Muscle of leg (tissue), 11 donors: ENCODE results near the gene ZNF532. TPM values are rescaled to one million over a fixed set of nuclear protein-coding genes. Genes with fewer than 3 reads are reported as not detected.

Experiments
- DNase-seq: peaks from one replicate; pipeline ENCODE4 v3.0.0; 2013
- H3K27ac ChIP-seq: one replicate; pipeline ENCODE4 v1.5.1; 2013; ENCODE audit warnings: mild to moderate bottlenecking, low read length, control low read depth
- H3K27me3 ChIP-seq: one replicate; pipeline ENCODE4 v1.6.1; 2013; ENCODE audit warnings: low read length; ENCODE audit not compliant: control insufficient read depth, insufficient read depth
- H3K36me3 ChIP-seq: one replicate; pipeline ENCODE4 v1.6.1; 2013; ENCODE audit warnings: low read length; ENCODE audit not compliant: control insufficient read depth, insufficient read depth
- H3K4me1 ChIP-seq: one replicate; pipeline ENCODE4 v1.6.1; 2013; ENCODE audit warnings: low read length; ENCODE audit not compliant: control insufficient read depth, insufficient read depth
- H3K4me3 ChIP-seq: one replicate; pipeline ENCODE4 v1.5.1; 2013; ENCODE audit warnings: low read length, control low read depth
- H3K9me3 ChIP-seq: replicated peaks from 2 replicates; pipeline ENCODE4 v1.6.1; 2013; ENCODE audit warnings: low read depth, low read length; ENCODE audit not compliant: control insufficient read depth
- WGBS: methylation state at CpG from one replicate; pipeline ENCODE4 v1.1.5; 2013; ENCODE audit warnings: missing lambda C conversion rate; ENCODE audit not compliant: insufficient coverage; 5-methylcytosine and 5-hydroxymethylcytosine counted together
- polyA plus RNA-seq, 8 donors: library from polyadenylated mRNA; unstranded; fragments of 120-200 nt; gene quantifications; one replicate each; pipeline versions ENCODE4 v1.2.1 to v1.2.3, GENCODE V29; 2013; ENCODE audit warnings: inconsistent platforms in 1 of 8, low replicate concordance in 1 of 8; ENCODE audit not compliant: insufficient read length in 8 of 8, insufficient read depth in 1 of 8
- total RNA-seq: library from RNA; stranded (reverse); fragments of 120-200 nt; gene quantifications from one replicate; pipeline ENCODE4 v1.2.4, GENCODE V29; 2013

Gene ZNF532
- total and polyA plus RNA-seq, 9 donors, result 46.2 to 75.7 (median 64.6) TPM

- Histone ChIP-seq H3K9me3 (no peaks in the 10 kb centered on the region), H3K36me3 (peaks cover 35% of the 10 kb centered on the region), H3K4me1 (peaks cover 10% of the 10 kb centered on the region), H3K4me3 (no peak overlapping the region), H3K27me3 (no peaks in the 10 kb centered on the region), H3K27ac (peak overlapping the region; percentile 17)
- DNase-seq, result no peak
- 61% methylated on average over 4 of the region's 5 CpGs for WGBS
Measured at GRCh38 chr18:58965291-58966004, 100.8 kb downstream of the ZNF532 start.

- Histone ChIP-seq H3K36me3 (peaks cover 32% of the 10 kb centered on the region), H3K4me1 (peaks cover 14% of the 10 kb centered on the region), H3K27ac (no peak overlapping the region), H3K9me3 (no peaks in the 10 kb centered on the region), H3K4me3 (no peak overlapping the region), H3K27me3 (no peaks in the 10 kb centered on the region)
- WGBS, result no CpG with 5 or more reads among the region's 3 CpGs
- no peak for DNase-seq
Measured at GRCh38 chr18:58966005-58966677, 101.5 kb downstream of the ZNF532 start.

GRCh38 chr18:58966704-58967103 is 102.0 kb downstream of the ZNF532 start:
- Histone ChIP-seq H3K27me3 (no peaks in the 10 kb centered on the region), H3K36me3 (peaks cover 26% of the 10 kb centered on the region), H3K9me3 (no peaks in the 10 kb centered on the region), H3K4me1 (peaks cover 14% of the 10 kb centered on the region), H3K4me3 (no peak overlapping the region), H3K27ac (no peak overlapping the region)
- WGBS, result no CpG with 5 or more reads among the region's 3 CpGs
- DNase-seq, result no peak

DNA sequence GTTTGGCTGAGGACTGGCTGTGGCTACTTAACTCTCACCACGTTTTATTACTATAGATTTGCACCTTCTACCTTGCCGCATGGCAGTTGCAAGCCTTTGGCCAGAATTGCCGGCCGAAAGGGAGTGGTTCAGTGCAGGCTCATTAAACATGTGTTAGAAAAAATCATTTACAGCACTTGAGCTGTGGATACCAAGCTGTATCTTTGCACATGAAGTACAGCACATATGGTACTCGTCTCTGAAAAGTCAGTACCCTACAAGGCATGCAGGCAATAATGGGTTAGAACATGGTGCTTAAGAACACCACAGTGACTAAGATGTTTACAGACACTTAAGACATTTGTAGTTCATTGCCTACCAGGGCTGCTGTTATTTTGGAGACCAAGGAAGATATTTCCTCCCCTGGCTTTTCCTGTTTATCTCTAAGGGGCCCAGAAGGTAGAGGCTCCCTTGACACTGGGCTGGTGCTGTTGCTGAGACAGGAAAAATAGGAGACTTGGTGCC is 103.1 kb downstream of the ZNF532 start:
- no peak for DNase-seq
- H3K36me3 ChIP-seq, result peaks cover 24% of the 10 kb centered on the region
- H3K27ac ChIP-seq, result no peak overlapping the region
- H3K27me3 ChIP-seq, result no peaks in the 10 kb centered on the region
- WGBS, result 75% methylated on average over 2 of the region's 5 CpGs
- no peak overlapping the region for H3K4me3 ChIP-seq
- H3K4me1 ChIP-seq, result peaks cover 14% of the 10 kb centered on the region
- no peaks in the 10 kb centered on the region for H3K9me3 ChIP-seq

DNA sequence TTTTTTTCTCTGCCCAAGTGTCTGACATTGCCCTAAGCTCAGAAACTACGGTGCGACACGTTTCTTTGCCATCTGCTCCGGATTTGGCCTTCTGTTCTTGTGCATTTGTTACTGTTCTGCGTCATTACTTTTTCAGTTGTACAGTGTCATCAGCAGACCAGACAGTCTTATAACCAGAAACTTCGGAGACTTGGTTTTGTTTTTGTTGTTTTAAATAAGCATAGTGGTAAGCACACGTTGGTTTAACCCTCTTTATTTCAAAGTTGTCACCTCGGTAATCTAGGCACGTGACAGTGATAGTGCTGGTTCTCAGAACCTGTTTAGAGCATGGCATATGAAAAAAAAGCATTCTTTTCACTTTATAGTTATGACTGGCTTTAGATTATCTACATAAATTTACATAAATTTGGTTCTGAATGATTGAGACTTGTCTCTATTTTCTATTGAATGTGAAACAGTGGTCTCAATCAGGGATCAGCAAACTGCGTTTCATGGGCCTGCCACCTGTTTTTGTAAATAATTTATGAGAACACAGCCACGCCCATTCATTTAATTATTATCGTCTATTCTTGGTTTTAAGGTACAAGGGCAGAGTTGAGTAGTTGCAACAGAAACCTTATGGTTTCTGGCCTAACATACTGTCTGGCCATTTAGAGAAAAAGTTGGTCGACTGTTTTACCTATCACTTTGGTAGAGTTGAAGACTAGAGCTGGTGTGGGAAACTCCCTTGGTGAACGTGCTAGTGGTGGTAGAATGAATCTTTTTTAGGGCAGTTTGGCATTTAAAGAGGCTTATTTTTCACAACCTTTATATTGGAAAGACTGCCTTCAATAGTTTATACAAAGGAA is 106.5 kb downstream of the ZNF532 start:
- Histone ChIP-seq H3K9me3 (no peaks in the 10 kb centered on the region), H3K27ac (no peak overlapping the region), H3K4me1 (peaks cover 8% of the 10 kb centered on the region), H3K4me3 (no peak overlapping the region), H3K27me3 (no peaks in the 10 kb centered on the region), H3K36me3 (peaks cover 26% of the 10 kb centered on the region)
- no peak for DNase-seq
- 93% methylated on average over 5 of the region's 14 CpGs for WGBS

- Histone ChIP-seq H3K9me3 (no peaks in the 10 kb centered on the region), H3K27ac (peak overlapping the region; percentile 38), H3K36me3 (peaks cover 17% of the 10 kb centered on the region), H3K4me1 (peaks cover 5% of the 10 kb centered on the region), H3K4me3 (no peak overlapping the region), H3K27me3 (no peaks in the 10 kb centered on the region)
- no peak for DNase-seq
- WGBS, result 75% methylated on average over 5 of the region's 11 CpGs
Measured at GRCh38 chr18:58975296-58975695, 110.6 kb downstream of the ZNF532 start.

GRCh38 chr18:58975781-58976180 is 111.1 kb downstream of the ZNF532 start:
- H3K9me3 ChIP-seq, result no peaks in the 10 kb centered on the region
- peaks cover under 1% of the 10 kb centered on the region for H3K4me1 ChIP-seq
- no peak for DNase-seq
- 67% methylated on average over 1 of the region's 4 CpGs for WGBS
- no peak overlapping the region for H3K4me3 ChIP-seq
- H3K36me3 ChIP-seq, result peaks cover 22% of the 10 kb centered on the region
- no peak overlapping the region for H3K27ac ChIP-seq
- H3K27me3 ChIP-seq, result no peaks in the 10 kb centered on the region

DNA sequence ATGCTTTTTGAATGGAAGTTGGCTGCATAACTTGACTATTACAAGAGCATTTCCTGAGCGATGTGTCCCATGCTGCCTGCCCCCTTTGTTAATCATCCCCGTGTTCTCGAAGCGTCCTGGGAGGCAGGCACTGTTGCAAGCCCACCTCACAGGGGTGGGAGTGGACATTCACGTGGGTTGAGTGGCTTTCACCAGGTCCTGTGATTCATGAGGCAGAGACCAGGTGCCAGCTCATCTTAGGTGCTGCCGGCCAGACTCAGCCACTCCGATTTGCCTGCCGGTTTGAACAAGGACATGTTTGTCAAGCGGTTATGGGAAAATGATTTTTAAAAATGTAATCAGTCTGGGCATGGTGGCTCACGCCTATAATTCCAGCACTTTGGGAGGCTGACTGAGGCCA is 112.5 kb downstream of the ZNF532 start:
- H3K36me3 ChIP-seq, result peaks cover 34% of the 10 kb centered on the region
- 72% methylated on average over 9 of the region's 10 CpGs for WGBS

DNA sequence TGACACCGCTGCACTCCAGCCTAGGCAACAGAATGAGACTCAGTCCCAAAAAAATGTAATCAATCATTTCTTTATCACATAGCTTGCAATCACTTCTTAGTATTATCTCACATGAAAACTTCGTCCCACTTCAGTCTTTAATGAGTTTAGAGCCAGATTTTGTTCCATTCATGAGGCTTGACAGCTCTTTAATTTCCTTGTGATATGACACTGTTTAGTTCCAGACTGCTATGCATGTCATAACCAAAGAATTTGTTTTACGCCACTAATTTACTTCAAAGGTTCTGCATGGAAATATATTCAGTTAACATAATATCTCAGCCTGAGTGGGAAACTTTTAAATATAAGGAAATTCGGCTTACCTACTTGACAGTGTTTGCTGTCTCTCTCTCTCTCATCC is 113.1 kb downstream of the ZNF532 start:
- no peak overlapping the region for H3K4me3 ChIP-seq
- WGBS, result 100% methylated on average over 1 of the region's 4 CpGs
- DNase-seq, result no peak
- peaks cover 37% of the 10 kb centered on the region for H3K36me3 ChIP-seq
- H3K9me3 ChIP-seq, result no peaks in the 10 kb centered on the region
- no peaks in the 10 kb centered on the region for H3K27me3 ChIP-seq
- no peak overlapping the region for H3K27ac ChIP-seq
- H3K4me1 ChIP-seq, result no peaks in the 10 kb centered on the region

More for the DNA sequence above, 112.5 kb downstream of the ZNF532 start:
- Histone ChIP-seq H3K4me3 (no peak overlapping the region), H3K27ac (no peak overlapping the region), H3K27me3 (no peaks in the 10 kb centered on the region), H3K9me3 (no peaks in the 10 kb centered on the region), H3K4me1 (no peaks in the 10 kb centered on the region)
- no peak for DNase-seq

DNA sequence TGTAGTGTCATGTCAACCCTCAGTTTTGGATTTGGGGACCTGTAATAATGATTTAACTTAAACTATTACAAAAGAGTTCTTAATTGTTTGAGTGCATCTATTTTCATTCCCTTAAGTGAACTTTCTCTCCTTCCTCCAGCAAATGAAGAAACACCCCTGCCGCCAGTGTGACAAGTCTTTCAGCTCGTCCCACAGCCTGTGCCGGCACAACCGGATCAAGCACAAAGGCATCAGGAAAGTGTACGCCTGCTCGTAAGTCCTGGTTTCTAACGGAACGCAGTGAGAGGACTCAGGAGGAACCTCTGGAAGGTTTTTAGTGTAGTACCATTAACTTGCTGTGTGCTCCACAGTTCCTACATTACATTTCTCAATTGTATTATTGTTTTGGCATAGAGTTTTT is 114.2 kb downstream of the ZNF532 start:
- Histone ChIP-seq H3K27me3 (no peaks in the 10 kb centered on the region), H3K4me3 (no peak overlapping the region), H3K36me3 (peaks cover 44% of the 10 kb centered on the region), H3K4me1 (peaks cover 8% of the 10 kb centered on the region), H3K27ac (no peak overlapping the region), H3K9me3 (no peaks in the 10 kb centered on the region)
- DNase-seq, result no peak
- WGBS, result 100% methylated on average over 2 of the region's 8 CpGs
